Adipocyte (in vitro differentiated cells): ENCODE data around the gene ST8SIA6.
A peak's percentile ranks its signal among the peaks of the same experiment; 100 is the strongest.
"Not testable (repeated sequence)": the region's sequence is repeated elsewhere in the genome, so short reads cannot be mapped to it uniquely, and the experiment has no call there.

Experiments used
- DNase-seq: peaks from one replicate; pipeline ENCODE4 v3.0.0-alpha.2; 2015; ENCODE audit warnings: low read depth
- H3K27me3 ChIP-seq: replicated peaks from 2 replicates; pipeline ENCODE4 v1.7.0; 2013; ENCODE audit warnings: mild to moderate bottlenecking, low read length, moderate library complexity; ENCODE audit not compliant: control insufficient read depth, insufficient read depth
- H3K36me3 ChIP-seq: 2 replicates; pipeline ENCODE4 v1.7.0; 2013; ENCODE audit warnings: low read length, mild to moderate bottlenecking, moderate library complexity; ENCODE audit not compliant: control insufficient read depth, insufficient read depth, severe bottlenecking
- H3K4me1 ChIP-seq: 2 replicates; pipeline ENCODE4 v1.7.0; 2013; ENCODE audit warnings: mild to moderate bottlenecking, low read length, moderate library complexity; ENCODE audit not compliant: control insufficient read depth, insufficient read depth
- H3K4me3 ChIP-seq: 2 replicates; pipeline ENCODE4 v1.7.0; 2013; ENCODE audit warnings: mild to moderate bottlenecking, low read length, moderate library complexity
- H3K9ac ChIP-seq: 2 replicates; pipeline ENCODE4 v1.7.0; 2013; ENCODE audit warnings: mild to moderate bottlenecking, low read length, moderate library complexity
- H3K9me3 ChIP-seq: 2 replicates; pipeline ENCODE4 v1.7.0; 2013; ENCODE audit warnings: mild to moderate bottlenecking, low read length, moderate library complexity; ENCODE audit not compliant: control insufficient read depth

ST8SIA6 gene

GRCh38 chr10:17454161-17455014, at the start of gene ST8SIA6:
TSS of gene ST8SIA6 (minus strand) at chr10:17454595. CDS start at chr10:17454255, 340 bp downstream.
- no peaks in the 10 kb centered on the region for H3K36me3 ChIP-seq
- peaks cover 31% of the 10 kb centered on the region for H3K9me3 ChIP-seq
- peak; percentile 85 for DNase-seq
- H3K27me3 ChIP-seq: peaks cover 19% of the 10 kb centered on the region
- no peak within 1 kb of the TSS for H3K9ac ChIP-seq
- H3K4me3 ChIP-seq: peak within 1 kb of the TSS; percentile 75
- peaks cover 3% of the 10 kb centered on the region for H3K4me1 ChIP-seq

- Histone ChIP-seq H3K4me3 (no peak overlapping the region), H3K9me3 (no peaks in the 10 kb centered on the region), H3K4me1 (peaks cover 12% of the 10 kb centered on the region), H3K36me3 (no peaks in the 10 kb centered on the region), H3K9ac (no peak overlapping the region), H3K27me3 (no peaks in the 10 kb centered on the region)
- DNase-seq: no peak
These were observed 49.4 kb upstream of the ST8SIA6 start for GRCh38 chr10:17503795-17504194.

- H3K27me3 ChIP-seq: no peaks in the 10 kb centered on the region
- no peak overlapping the region for H3K9ac ChIP-seq
- DNase-seq: no peak
- no peak overlapping the region for H3K4me3 ChIP-seq
- no peaks in the 10 kb centered on the region for H3K36me3 ChIP-seq
- no peaks in the 10 kb centered on the region for H3K9me3 ChIP-seq
- H3K4me1 ChIP-seq: peaks cover 12% of the 10 kb centered on the region
These were observed 48.4 kb upstream of the ST8SIA6 start for GRCh38 chr10:17502814-17503213.

- DNase-seq, H3K4me3 ChIP-seq, H3K27me3 ChIP-seq: not testable (repeated sequence)
These were observed 44.6 kb upstream of the ST8SIA6 start for GRCh38 chr10:17499014-17499413.

GRCh38 chr10:17497446-17498030, 43.1 kb upstream of the ST8SIA6 start:
- H3K9me3 ChIP-seq: no peaks in the 10 kb centered on the region
- H3K4me1 ChIP-seq: no peaks in the 10 kb centered on the region
- H3K36me3 ChIP-seq: no peaks in the 10 kb centered on the region
- no peak for DNase-seq
- no peaks in the 10 kb centered on the region for H3K27me3 ChIP-seq
- no peak overlapping the region for H3K4me3 ChIP-seq
- no peak overlapping the region for H3K9ac ChIP-seq

More at GRCh38 chr10:17499014-17499413, 44.6 kb upstream of the ST8SIA6 start:
- H3K9me3 ChIP-seq, H3K36me3 ChIP-seq, H3K9ac ChIP-seq, H3K4me1 ChIP-seq: not testable (repeated sequence)

GRCh38 chr10:17494626-17495260, 40.3 kb upstream of the ST8SIA6 start:
- no peaks in the 10 kb centered on the region for H3K9me3 ChIP-seq
- no peak overlapping the region for H3K4me3 ChIP-seq
- no peaks in the 10 kb centered on the region for H3K36me3 ChIP-seq
- no peaks in the 10 kb centered on the region for H3K4me1 ChIP-seq
- H3K27me3 ChIP-seq: no peaks in the 10 kb centered on the region
- no peak overlapping the region for H3K9ac ChIP-seq
- no peak for DNase-seq

- no peaks in the 10 kb centered on the region for H3K36me3 ChIP-seq
- H3K4me3 ChIP-seq: no peak overlapping the region
- H3K4me1 ChIP-seq: no peaks in the 10 kb centered on the region
- no peaks in the 10 kb centered on the region for H3K27me3 ChIP-seq
- no peak for DNase-seq
- no peaks in the 10 kb centered on the region for H3K9me3 ChIP-seq
- H3K9ac ChIP-seq: no peak overlapping the region
These were observed 34.5 kb upstream of the ST8SIA6 start for GRCh38 chr10:17488848-17489247.

- no peaks in the 10 kb centered on the region for H3K27me3 ChIP-seq
- no peak overlapping the region for H3K9ac ChIP-seq
- H3K9me3 ChIP-seq: peaks cover 15% of the 10 kb centered on the region
- H3K36me3 ChIP-seq: no peaks in the 10 kb centered on the region
- no peak overlapping the region for H3K4me3 ChIP-seq
- no peak for DNase-seq
- peaks cover 3% of the 10 kb centered on the region for H3K4me1 ChIP-seq
These were observed 28.7 kb upstream of the ST8SIA6 start for GRCh38 chr10:17483079-17483478.

- Histone ChIP-seq H3K4me3 (no peak overlapping the region), H3K9ac (no peak overlapping the region), H3K36me3 (no peaks in the 10 kb centered on the region), H3K27me3 (peaks cover 2% of the 10 kb centered on the region), H3K4me1 (peaks cover 3% of the 10 kb centered on the region), H3K9me3 (peaks cover 15% of the 10 kb centered on the region)
- DNase-seq: no peak
These were observed 25.4 kb upstream of the ST8SIA6 start for GRCh38 chr10:17479822-17480221.

- DNase-seq: peak; percentile 3
- Histone ChIP-seq H3K4me1 (peaks cover 3% of the 10 kb centered on the region), H3K9ac (no peak overlapping the region), H3K4me3 (no peak overlapping the region), H3K9me3 (peaks cover 15% of the 10 kb centered on the region), H3K27me3 (peaks cover 9% of the 10 kb centered on the region), H3K36me3 (no peaks in the 10 kb centered on the region)
These were observed 24.7 kb upstream of the ST8SIA6 start for GRCh38 chr10:17479015-17479615.

GRCh38 chr10:17476073-17476472, 21.7 kb upstream of the ST8SIA6 start:
- DNase-seq: no peak
- H3K4me3 ChIP-seq: no peak overlapping the region
- H3K9me3 ChIP-seq: peaks cover 2% of the 10 kb centered on the region
- H3K4me1 ChIP-seq: peaks cover 3% of the 10 kb centered on the region
- no peaks in the 10 kb centered on the region for H3K36me3 ChIP-seq
- peaks cover 25% of the 10 kb centered on the region for H3K27me3 ChIP-seq
- no peak overlapping the region for H3K9ac ChIP-seq
